Stimulated activated CD8-positive, alpha-beta memory T cell treated with anti-CD3 and anti-CD28 coated beads, Interleukin-7, amount 100 ng/mL, for 48 hours (primary cell): Measurements from ENCODE around the gene LGALS1.
"Not testable (repeated sequence)": the region's sequence is repeated elsewhere in the genome, so short reads cannot be mapped to it uniquely, and the experiment has no call there.

Experiments
- DNase-seq, 2 donors: peaks; one replicate each; pipeline ENCODE4 v3.0.0-alpha.2; 2020; ENCODE audit warnings: low read depth in 1 of 2; ENCODE audit errors: extremely low read depth in 1 of 2

The LGALS1 gene

DNA sequence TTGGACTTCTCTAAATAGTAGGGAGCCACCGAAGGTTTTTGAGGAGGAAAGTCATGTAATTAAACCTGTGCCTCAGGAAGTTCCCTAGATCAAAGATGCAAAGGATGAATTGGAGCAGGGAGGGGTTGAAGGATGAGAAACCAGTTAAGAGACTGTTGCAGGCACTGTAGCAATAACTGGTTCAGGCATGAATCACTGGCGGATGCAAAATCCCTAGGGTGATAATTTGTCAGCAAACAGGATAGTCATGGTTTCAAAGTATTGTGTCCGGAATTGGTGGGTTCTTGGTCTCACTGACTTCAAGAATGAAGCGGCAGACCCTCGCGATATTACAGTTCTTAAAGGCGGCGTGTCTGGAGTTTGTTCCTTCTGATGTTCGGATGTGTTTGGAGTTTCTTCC is 41.3 kb downstream of the LGALS1 start:
- no peak for DNase-seq

DNA sequence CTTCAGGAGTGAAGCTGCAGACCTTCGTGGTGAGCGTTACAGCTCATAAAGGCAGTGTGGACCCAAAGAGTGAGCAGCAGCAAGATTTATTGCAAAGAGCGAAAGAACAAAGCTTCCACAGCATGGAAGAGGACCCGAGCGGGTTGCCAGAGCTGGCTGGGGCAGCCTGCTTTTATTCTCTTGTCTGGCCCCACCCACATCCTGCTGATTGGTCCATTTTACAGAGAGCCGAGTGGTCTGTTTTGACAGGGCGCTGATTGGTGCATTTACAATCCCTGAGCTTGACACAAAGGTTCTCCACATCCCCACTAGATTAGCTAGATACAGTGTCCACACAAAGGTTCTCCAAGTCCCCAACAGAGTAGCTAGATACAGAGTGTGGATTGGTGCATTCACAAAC is 41.8 kb downstream of the LGALS1 start:
- DNase-seq = not testable (repeated sequence)

- DNase-seq = not testable (repeated sequence)
These were observed 42.4 kb downstream of the LGALS1 start for GRCh38 chr22:37717746-37718305.

DNA sequence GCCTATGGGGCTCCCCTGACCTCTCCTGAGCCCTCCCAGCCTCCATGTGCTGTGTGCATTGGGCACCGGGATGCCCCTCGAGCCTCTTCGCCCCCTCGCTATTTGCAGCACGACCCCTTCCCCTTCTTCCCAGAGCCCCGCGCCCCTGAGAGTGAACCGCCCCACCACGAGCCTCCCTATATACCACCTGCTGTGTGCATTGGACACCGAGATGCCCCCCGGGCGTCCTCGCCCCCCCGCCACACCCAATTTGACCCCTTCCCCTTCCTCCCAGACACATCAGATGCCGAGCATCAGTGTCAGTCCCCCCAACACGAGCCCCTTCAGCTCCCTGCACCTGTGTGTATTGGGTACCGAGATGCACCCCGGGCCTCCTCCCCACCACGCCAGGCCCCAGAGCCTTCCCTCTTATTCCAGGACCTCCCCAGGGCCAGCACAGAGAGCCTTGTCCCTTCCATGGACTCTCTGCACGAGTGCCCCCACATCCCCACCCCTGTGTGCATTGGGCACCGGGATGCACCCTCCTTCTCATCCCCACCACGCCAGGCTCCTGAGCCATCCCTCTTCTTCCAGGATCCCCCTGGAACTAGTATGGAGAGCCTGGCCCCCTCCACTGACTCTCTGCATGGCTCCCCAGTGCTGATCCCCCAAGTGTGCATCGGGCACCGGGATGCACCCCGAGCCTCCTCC is 50.3 kb downstream of the LGALS1 start:
- DNase-seq = no peak

DNA sequence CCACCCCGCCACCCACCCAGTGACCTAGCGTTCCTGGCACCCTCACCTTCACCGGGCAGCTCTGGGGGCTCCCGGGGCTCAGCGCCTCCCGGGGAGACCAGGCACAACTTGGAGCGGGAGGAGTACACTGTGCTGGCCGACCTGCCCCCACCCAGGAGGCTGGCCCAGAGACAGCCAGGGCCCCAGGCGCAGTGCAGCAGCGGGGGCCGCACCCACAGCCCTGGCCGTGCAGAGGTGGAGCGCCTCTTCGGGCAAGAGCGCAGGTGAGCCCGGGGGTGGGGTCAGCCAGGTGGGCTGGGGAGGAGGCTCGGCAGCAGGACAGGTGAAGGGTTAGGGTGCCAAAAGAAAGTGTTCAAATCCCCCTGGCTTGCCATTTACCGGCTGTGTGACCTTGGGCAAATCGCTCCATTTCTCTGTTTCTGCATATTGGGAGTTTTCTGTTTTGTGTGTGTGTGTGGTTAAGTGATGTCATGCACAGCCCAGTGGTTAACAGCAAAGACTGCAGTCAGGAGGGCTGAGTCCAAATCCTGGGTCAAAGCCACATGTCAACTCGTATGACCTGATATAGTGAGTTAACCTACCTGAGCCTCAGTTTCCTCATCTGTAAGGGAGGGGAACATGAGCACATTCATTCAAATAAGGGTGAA is 50.9 kb downstream of the LGALS1 start:
- DNase-seq = no peak

GRCh38 chr22:37728620-37729019 is 53.2 kb downstream of the LGALS1 start:
- DNase-seq = no peak
